GM08714 (cell line): ENCODE data around the gene LLCFC1.

Experiments used
- H3K4me3 ChIP-seq: fragments of 200-500 bp; sonication (Bioruptor generic); 2 replicates; pipeline ENCODE4 v1.5.1; 2014; ENCODE audit warnings: mild to moderate bottlenecking, low read length, inconsistent platforms
- ZNF274 ChIP-seq: IDR thresholded peaks from 2 replicates; pipeline ENCODE4 v1.6.1; 2012; ENCODE audit warnings: mild to moderate bottlenecking, low read depth, low read length

The LLCFC1 gene

DNA sequence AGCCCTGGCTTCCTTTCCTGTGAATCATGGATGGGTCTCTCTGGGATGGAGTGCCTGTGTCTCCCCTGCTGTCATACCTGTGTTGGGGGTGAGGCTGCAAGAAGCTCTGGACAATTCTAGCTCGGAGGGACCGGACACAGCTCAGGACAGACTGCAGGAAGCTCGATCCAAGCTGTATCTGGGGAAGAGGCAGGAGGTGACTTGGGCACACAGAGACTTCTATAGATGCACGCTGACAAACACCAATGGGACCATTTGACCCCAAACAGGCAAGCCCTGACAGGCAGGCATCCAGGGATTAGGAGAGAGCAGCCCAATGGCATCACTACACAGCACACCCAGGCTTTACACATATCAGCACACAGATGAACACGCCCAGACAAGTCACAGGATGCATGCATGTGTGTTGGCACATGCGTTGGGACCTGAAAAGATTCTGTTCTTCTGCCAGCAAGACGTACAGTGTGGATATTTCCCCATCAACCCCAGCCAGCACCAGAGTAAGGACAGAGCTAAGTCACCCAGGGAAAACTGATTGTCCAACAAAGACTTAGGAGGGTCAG lies 4.5 kb downstream of the LLCFC1 start:
- H3K4me3 ChIP-seq: no peak overlapping the region
- no peak for TF ChIP-seq ZNF274

DNA sequence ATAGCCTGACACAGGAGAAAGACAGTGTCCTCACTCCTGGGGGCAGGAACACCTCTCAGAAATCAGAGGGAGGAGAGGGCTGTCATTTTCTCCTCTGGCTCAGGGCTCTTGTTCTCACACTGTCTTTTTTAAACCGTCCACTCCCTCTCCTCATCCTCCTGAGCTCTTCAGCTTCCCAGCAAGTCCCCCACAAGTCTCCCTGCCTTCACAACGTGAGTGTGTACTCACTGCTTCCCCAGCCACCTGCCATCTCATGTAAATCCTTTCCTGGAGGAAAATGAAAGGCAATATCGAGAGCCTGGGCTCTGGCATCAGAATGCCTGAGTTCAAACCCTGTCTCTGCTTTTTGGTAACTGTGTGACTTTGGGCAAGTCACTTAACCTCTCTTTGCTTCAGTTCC lies 5.7 kb downstream of the LLCFC1 start:
- no peak overlapping the region for H3K4me3 ChIP-seq
- TF ChIP-seq ZNF274: no peak

DNA sequence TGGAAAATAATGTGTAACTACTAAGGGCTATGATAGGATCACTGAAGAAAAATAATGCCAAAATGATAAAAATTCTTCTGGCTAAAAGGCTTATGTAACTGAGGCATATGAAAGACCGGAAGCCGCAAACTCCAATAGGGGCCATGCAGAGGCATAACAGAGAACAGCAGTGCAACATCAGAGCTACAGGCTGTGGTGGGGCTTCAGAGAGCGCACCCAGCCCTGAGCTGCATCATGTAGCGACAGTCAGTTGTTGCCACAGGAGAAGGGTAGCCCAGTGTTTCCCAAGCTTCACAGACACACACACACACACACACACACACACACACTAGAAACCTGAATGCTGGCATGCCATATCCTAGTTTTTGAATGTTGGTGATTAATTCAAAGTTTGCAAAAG lies 9.3 kb downstream of the LLCFC1 start:
- no peak for TF ChIP-seq ZNF274
- H3K4me3 ChIP-seq: no peak overlapping the region

DNA sequence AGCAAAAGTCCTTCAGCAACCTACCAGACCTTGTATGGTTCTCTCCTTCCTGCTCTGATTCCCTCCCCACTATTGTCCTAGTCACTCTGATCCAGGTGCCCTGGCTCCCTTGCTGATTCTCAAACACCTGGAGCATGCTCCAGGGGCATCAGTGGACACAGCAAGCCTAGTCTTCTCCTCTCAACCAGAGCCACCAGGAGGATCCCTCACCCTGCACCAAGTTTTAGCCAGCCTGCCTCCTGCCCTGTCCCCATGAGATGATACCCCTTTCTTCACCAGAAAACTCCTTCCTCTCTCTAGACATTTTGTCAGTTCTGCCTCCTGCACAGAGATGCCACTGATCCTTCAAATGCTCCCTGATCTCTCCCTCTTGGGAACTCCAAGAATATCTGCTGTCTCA lies 11.0 kb downstream of the LLCFC1 start:
- H3K4me3 ChIP-seq: no peak overlapping the region
- no peak for TF ChIP-seq ZNF274

DNA sequence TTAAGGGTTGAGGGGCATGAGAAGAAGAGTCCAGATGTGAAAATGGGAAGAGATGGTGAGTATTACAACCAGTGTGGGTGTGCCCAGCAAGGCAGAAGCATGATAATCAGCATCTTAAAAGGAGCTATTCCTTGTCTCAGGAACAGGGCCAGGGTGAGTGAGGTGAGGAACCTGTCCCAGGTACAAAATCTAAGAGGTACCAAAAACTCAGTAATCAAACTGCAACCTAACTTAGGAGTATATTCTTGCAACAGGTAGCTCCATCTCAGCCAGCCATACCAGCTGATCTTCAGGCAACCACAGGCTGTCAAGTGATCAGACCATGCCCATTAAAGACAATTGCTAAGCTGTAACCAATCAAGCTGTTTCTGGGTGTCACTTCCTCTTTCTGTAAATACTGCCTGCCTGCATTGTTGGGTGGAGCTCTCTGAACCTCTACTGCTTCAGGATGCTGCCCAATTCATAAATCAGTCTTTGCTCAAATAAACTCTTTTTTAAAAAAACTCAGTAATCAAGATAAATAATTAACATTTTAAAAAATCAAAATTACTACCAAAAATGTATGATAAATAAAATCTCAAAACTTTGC lies 15.5 kb downstream of the LLCFC1 start:
- no peak for TF ChIP-seq ZNF274
- H3K4me3 ChIP-seq: no peak overlapping the region

DNA sequence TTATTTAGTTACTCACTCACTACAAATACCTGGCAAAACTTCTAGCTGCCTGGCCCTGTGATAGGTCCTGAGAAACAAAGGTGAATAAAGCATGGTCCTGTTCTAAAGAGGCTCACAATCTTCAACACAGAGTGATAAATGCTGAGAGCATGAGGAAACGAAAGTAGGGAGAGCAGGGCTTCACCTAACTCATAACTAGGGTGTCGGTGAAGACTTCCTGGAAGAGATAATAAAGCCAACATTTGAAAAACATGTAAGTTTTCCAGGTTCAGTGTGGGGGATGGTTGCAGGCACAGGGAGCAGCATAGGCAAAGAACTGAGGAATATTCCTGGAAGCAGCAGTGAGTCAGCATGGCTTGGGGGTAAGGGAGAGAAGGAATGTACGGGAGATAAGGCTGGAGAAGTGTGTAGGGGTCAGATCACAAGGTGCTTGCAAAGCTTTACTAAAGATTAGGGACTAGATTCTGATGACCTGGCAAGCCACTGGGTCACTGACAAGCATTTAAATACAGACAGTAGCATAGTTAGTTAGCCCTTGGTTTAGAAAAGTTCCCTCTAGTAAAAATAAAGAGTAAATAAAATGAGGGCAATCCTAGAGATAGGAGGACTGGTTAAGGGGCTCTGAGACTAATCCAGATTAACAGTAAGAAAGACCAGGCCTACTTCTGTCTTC lies 17.8 kb downstream of the LLCFC1 start:
- TF ChIP-seq ZNF274: no peak
- no peak overlapping the region for H3K4me3 ChIP-seq

DNA sequence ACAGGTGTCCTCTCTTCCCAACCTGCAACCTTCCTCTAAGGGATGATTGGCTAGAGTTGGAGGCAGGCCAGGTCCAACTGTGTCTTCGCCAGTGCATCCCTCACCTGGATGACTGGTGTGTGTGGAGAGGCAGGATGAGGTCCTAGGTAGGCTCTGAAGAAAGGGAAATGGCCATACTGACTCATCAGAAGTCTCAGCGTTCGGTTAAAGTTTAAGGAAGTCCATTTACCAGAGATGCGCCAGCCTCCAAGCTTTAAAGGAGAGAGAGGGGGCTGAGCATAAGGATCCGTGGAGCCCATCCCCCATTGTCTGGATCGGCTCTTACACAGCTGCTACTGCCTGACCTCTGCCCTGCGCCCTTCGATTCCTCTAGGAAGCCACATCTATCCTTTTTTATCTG lies 18.4 kb downstream of the LLCFC1 start:
- no peak overlapping the region for H3K4me3 ChIP-seq
- no peak for TF ChIP-seq ZNF274

DNA sequence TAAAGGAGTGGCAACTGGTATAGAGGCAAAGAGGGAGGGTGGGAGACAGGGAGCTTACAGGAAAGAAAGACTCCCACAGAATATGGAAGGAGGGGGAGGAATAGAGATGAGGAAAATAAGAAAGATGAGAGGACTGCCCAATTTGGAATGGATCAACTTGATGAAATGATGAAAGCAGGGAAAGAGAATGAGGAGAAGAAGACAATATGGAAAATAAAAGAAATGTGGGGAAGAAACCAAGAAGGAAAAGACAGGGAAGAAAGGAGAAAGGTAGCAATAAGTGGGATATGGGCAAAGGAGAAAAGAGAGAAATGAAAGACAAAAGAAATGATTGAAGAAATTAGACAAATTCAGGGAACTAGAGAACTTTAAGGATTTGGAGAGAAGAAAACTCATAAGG lies 19.9 kb downstream of the LLCFC1 start:
- TF ChIP-seq ZNF274: no peak
- H3K4me3 ChIP-seq: no peak overlapping the region

DNA sequence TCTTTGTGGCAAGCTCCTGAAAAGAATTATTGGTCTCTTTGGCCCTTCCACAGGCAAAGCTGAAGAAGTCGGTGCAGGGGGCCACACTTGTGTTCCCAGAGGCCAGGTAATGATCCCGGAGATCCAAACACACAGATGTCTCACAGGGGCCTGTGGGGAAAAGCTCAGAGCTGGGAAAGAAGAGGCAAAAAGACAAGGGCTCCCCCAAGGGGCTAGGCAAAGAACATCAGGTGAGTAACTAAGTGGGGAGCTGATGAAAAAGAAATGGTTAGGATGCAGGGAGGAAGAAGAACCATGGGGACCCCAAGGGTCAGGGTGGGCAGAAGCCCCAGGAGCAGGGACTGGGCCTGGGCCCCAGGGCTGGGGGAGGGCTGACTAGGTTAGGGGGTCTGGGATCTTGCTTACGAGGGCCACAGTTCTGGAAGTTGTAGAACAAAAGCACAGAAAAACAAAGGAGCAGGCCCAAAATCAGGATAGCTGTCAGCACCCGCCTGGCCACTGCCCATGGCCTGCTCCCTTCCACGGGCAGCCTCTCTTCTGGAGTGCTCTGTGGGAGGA lies 21.8 kb downstream of the LLCFC1 start:
- no peak overlapping the region for H3K4me3 ChIP-seq
- TF ChIP-seq ZNF274: no peak

DNA sequence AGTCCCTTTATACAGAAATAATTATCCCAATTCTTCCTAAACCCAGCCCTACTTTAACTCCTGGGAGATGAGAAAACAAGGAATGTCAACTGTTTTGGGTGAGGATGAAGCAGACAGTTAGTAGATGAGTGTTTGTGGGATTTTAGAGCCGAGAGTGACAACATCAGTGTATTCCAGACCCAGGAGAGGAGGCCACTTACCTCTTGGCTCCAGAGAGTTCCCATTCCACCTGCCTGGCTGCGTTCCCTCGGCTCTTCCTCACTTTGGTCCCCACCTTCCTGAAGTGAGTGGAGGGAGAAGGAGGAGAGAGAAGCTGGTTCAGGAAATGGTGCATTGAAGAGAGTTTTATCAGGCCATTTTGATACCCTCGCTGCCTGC lies 22.3 kb downstream of the LLCFC1 start:
- H3K4me3 ChIP-seq: no peak overlapping the region
- no peak for TF ChIP-seq ZNF274

DNA sequence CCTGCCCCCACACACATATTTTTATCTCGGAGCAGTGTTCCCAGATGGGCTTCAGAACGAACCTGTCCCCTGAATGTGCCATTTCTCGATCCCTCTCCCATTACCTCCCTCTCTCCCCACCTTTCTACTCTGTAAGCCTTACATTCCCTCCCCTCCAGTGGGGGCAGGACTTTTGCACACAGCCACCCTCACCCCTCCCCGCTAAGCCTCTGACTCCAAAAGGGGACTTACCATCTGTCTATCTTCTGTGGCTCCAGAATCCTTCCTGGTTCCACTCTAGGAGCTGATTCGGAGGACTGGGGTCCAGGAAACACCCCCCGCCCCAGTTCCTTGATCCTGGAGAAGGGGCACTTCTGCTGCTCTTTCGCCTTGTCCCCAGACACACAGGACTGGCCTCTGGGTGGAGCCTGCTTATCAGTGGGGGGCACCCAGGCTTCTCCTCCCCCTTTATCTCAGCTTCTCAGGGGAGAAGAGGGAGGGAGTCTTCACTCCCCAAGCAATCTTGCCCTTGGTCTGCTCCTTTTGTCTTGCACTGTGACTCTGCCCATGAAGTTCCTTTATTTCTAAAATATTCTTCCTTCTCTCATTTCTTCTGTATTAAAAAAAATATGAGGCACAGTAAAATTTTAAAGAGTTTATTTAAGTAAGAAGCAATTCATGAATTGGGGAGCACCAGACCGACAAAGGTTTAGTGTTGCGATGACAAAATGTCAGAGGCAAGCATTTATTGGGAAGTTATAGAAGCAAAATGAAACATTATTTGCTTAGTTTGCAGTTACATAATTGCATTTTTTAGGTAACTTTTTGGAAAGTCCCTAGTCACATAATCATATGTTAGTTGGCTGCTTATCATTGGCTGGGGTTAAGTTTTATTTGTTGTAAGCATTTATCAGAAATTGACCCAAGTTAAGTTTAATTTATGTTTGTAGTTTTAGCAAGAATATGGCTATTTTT lies 23.0 kb downstream of the LLCFC1 start, which contains the start of gene KEL:
Gene KEL (minus strand): TSS at position 391 of the 954 bp plus-strand sequence. CDS start 157 bp downstream, at position 234.
- H3K4me3 ChIP-seq: no peak within 1 kb of the TSS
- TF ChIP-seq ZNF274: no peak

DNA sequence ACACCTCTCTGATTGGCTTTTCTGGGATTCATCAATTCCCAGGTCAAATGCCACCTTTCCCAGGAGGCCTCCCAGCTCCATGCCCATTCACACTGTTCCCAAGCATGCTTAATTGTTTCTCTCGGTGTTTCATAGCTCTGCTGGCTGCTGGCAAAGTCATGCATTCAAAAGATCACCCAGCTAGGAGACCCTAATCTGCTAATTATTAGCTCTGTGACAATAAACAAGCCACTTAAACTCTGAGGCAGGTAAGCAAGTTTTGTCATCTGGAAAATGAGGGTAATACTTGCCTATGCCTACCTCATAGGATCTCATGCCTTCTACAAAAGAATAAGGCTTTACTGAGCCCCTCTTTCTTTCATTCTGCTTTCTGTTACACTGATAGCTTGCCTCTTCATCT lies 23.7 kb downstream of the LLCFC1 start:
- no peak overlapping the region for H3K4me3 ChIP-seq
- TF ChIP-seq ZNF274: no peak

DNA sequence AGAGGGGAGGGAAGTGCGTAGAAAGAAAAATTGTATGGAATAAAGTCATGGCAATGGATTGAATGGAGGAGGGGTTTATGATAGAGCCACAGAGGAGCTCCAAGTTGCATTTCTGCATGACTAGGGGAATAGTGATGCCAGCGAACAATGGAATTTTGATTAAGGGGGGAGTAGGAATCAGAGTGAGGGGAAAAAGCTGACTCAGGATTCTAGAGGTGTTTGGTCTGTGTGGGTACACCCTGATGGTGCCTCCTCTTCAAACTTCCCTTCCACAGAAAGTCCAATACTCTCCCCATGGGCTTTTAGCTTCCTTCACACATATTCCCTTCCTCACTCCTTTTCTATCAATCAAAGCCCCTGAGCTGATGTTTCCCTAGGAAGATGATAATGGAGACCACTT lies 24.7 kb downstream of the LLCFC1 start:
- TF ChIP-seq ZNF274: no peak
- H3K4me3 ChIP-seq: no peak overlapping the region
